BJ (cell line): ENCODE data around the gene ABCG4. TPM values are rescaled to one million over a fixed set of nuclear protein-coding genes. Genes with fewer than 3 reads are reported as not detected.
A peak's percentile ranks its signal among the peaks of the same experiment; 100 is the strongest.
"Not testable (repeated sequence)": the region's sequence is repeated elsewhere in the genome, so short reads cannot be mapped to it uniquely, and the experiment has no call there.

ENCODE experiments used
- CTCF ChIA-PET: fragments of 350-600 bp; formaldehyde crosslinking; extraction: SDS; loops from one replicate; lab custom pipeline; 2021; ENCODE audit warnings: antibody characterized with exemption, inconsistent platforms; lab: Yijun Ruan, JAX
- POLR2A ChIA-PET: fragments of 300-600 bp; sonication (Branson Sonifier 250); formaldehyde crosslinking; extraction: SDS; loops from one replicate; lab custom pipeline; 2021; ENCODE audit warnings: antibody characterized with exemption; lab: Charles Lee
- DNase-seq: peaks from one replicate; pipeline ENCODE4 v3.0.0-alpha.2; 2011; ENCODE audit warnings: low read depth
- H3K27me3 ChIP-seq: 2 replicates; pipeline ENCODE4 v1.6.0; 2011; ENCODE audit warnings: low read length; ENCODE audit not compliant: control insufficient read depth, insufficient read depth
- H3K36me3 ChIP-seq: 2 replicates; pipeline ENCODE4 v1.5.1; 2011; ENCODE audit warnings: low read length; ENCODE audit not compliant: control insufficient read depth, insufficient read depth
- H3K4me3 ChIP-seq: 2 replicates; pipeline ENCODE4 v1.5.1; 2011; ENCODE audit warnings: low read depth, mild to moderate bottlenecking, control low read depth, low read length
- polyA plus RNA-seq: library from polyadenylated mRNA; depleted of rRNA; stranded (reverse); fragments of >200 nt; gene quantifications from 2 replicates; pipeline ENCODE4 v1.2.3, GENCODE V29; 2011
- TF ChIP-seq, protein P1 (sequence below): IDR thresholded peaks from 2 replicates; pipeline ENCODE4 v1.5.1; 2011; ENCODE audit warnings: low read depth, mild to moderate bottlenecking, control low read depth, inconsistent platforms, low read length, moderate library complexity; ENCODE audit not compliant: insufficient read depth

ABCG4 gene
- polyA plus RNA-seq, 1 experiment, result 0.17 TPM

DNA sequence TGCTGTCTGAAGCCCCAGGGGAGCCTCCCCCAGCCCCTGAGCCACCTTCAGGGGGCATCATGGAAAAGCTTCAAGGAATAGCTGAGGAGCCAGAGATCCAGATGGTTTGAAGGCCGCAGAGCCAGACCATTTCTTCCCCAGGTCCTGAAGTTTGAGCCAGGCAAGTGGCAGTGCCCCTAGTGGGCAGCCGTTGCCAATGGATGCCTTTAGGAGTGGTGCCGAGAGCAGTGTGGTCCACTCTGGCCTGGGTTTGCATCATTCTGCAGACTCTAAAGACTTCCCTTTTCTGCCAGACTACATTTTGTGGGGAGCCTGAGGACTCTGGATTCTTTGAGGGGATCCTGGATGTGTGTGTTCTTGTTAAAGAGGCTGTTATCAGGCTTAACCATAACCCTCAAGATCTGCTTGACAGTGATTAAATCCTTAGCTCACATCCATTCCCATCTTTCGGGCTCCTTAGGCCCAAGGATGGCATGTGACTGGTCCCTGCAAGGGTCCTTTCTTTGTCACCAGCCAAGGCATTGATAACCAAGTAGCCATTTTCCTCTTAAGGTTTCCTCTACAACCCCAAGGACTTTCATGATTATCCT is 14.4 kb upstream of the ABCG4 start:
- POLR2A ChIA-PET, result no interaction called here
- TF ChIP-seq, protein P1, sequence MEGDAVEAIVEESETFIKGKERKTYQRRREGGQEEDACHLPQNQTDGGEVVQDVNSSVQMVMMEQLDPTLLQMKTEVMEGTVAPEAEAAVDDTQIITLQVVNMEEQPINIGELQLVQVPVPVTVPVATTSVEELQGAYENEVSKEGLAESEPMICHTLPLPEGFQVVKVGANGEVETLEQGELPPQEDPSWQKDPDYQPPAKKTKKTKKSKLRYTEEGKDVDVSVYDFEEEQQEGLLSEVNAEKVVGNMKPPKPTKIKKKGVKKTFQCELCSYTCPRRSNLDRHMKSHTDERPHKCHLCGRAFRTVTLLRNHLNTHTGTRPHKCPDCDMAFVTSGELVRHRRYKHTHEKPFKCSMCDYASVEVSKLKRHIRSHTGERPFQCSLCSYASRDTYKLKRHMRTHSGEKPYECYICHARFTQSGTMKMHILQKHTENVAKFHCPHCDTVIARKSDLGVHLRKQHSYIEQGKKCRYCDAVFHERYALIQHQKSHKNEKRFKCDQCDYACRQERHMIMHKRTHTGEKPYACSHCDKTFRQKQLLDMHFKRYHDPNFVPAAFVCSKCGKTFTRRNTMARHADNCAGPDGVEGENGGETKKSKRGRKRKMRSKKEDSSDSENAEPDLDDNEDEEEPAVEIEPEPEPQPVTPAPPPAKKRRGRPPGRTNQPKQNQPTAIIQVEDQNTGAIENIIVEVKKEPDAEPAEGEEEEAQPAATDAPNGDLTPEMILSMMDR, result peak; percentile 58
- CTCF ChIA-PET, result interaction anchor here (0.7 to 4.5 kb wide), 7 partner anchors 9 to 70 kb away, joined by 3 to 34 read pairs (median 4); partner anchors contain the start of gene HINFP

DNA sequence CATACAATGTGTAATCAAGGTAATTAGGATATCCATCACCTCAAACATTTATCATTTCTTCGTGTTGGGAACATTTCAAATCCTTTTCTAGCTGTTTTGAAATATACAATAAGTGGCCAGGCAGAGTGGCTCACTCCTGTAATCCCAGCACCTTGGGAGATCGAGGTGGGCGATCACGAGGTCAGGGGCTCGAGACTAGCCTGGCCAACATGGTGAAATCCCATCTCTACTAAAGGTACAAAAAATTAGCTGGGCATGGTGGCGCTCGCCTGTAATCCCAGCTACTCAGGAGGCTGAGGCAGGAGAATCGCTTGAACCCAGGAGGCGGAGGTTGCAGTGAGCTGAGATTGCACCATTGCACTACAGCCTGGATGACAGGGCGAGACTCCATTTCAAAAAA is 9.6 kb upstream of the ABCG4 start:
- H3K36me3 ChIP-seq, H3K27me3 ChIP-seq, DNase-seq, H3K4me3 ChIP-seq, POLR2A ChIA-PET: not testable (repeated sequence)
- CTCF ChIA-PET, result interaction anchor here (1.0 to 1.8 kb wide), 2 partner anchors 12 to 184 kb away, joined by 4 to 6 read pairs; no protein-coding TSS in a partner anchor

More for the DNA sequence above, 14.4 kb upstream of the ABCG4 start:
- Histone ChIP-seq H3K36me3 (peaks cover 26% of the 10 kb centered on the region), H3K27me3 (no peaks in the 10 kb centered on the region), H3K4me3 (no peak overlapping the region)
- DNase-seq, result no peak

DNA sequence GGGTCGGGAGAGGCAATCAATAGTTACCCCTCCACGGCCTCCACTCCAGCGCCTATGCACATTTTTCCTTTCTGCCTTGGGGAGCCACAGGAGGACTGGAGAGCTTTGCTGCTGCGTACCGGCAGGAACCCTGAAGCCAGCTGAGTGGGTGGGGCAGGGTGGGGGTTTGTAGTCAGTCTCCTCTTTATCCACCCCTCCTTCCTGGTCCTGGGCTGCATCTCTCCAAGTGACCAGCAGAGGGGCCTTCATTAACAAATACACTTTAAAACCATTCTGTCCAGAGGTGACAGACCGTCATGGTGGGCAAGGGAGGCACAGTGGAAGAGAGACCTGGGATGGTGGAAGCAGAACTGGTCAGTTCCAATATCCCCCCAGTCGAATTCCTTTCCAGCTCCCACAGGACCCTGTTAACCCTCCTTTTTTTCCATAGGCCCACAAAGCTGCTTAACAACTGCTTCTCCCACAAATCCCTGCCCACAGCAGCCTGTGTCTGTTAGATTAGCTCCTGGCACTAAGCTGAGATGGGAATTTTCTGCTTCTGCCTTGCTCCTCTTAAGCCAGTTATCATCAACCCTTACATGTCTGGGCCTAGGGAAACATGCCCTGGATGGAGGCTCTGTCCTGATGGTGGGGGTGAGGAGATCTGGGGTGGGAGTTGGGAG is 3.9 kb upstream of the ABCG4 start:
- TF ChIP-seq, protein P1, result peak; percentile 83
- DNase-seq, result peak; percentile 16
- H3K36me3 ChIP-seq, result no peaks in the 10 kb centered on the region
- ChIA-PET CTCF (interaction anchor here (0.6 to 5.3 kb wide), 26 partner anchors 10 to 236 kb away, joined by 3 to 34 read pairs (median 4); partner anchors contain the start of genes C2CD2L, CBL, DPAGT1 and USP2), POLR2A (interaction anchor here (0.6 kb wide), 2 partner anchors 23 to 47 kb away, joined by 3 to 7 read pairs; partner anchors contain the start of gene HINFP)
- H3K27me3 ChIP-seq, result peaks cover 3% of the 10 kb centered on the region; the same call in 1 of the 2 replicates
- no peak overlapping the region for H3K4me3 ChIP-seq

DNA sequence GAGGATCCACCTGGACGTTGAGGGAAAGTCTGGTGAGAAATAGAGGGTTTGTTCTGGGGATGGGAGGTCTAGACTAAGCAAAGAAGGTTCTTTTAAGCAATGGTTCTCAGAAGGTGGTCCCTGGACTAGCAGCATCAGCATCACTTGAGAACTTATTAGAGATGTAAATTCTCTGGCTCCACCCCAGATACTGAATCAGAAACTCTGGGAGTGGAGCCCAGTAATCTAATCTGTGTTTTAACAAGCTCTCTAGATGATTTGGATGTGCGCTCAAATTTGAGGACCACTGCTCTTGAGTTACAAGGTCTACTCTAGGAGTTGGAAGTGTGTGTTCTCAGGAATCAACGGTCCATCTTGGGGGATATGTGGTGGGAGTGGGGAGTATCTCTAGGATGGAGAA is 3.3 kb upstream of the ABCG4 start:
- POLR2A ChIA-PET, result interaction anchor here (0.6 kb wide), 1 partner anchor 24 kb away, joined by 3 read pairs; the partner anchor contains the start of gene HINFP
- no peak for DNase-seq
- Histone ChIP-seq H3K27me3 (peaks cover 9% of the 10 kb centered on the region), H3K36me3 (no peaks in the 10 kb centered on the region), H3K4me3 (no peak overlapping the region)
- CTCF ChIA-PET, result interaction anchor here (0.6 to 5.3 kb wide), 27 partner anchors 9 to 234 kb away, joined by 3 to 34 read pairs (median 4); partner anchors contain the start of genes C2CD2L, CBL and DPAGT1
- TF ChIP-seq, protein P1, result no peak

DNA sequence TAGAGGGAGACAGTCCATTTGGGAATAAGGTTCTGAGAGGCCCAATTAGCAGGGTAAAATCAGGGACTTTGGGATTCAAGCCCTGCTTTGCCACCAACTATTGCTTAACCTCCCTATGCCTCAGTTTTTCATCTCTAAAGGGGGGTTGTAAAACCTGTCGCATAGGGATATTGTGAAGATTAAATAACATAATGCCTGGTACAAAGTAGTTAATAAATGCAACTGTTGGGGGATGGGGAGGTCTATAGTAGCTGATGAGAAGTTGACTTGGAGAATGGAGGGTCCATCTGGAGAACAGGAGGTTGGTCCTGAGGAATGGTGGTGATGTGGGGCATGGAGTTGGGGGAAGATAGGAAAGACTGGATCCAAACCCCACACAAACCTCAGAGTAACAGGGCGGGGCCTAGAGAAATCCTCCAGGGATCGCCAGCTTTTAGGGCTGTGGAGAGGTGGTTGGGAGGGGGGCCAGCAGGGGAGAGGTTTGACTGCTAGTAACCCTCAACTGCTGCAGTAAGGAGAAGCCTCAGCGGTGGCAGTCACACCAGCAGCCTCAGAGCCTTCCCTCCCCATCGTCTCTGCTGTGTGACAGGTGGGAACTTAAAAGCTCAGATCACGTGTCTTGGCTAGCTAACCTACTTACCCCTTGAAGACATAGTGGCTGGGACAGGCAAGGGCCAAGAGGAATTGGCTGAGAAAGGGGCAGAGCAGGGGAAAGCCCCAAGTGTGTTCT is 1.1 kb upstream of the ABCG4 start:
- no peak overlapping the region for H3K4me3 ChIP-seq
- peaks cover 17% of the 10 kb centered on the region for H3K27me3 ChIP-seq
- no peak for DNase-seq
- no peaks in the 10 kb centered on the region for H3K36me3 ChIP-seq
- POLR2A ChIA-PET, result no interaction called here
- TF ChIP-seq, protein P1, result no peak
- CTCF ChIA-PET, result interaction anchor here (0.9 to 2.3 kb wide), 5 partner anchors 12 to 333 kb away, joined by 3 to 12 read pairs (median 5); partner anchors contain the start of gene DPAGT1
